ENCODE measurements around the gene PFDN5. TPM values are rescaled to one million over a fixed set of nuclear protein-coding genes. Genes with fewer than 3 reads are reported as not detected.

The PFDN5 gene
- total RNA-seq: 1,000 to 10,000 TPM in 1 of 4 donors, 100 to 1,000 TPM in 3; 656 to 1,200 (median 763) TPM

GRCh38 chr12:53295070-53295890 lies at the start of gene PFDN5:
PFDN5 (plus strand) TSS chr12:53295542; CDS start chr12:53295568, 26 bp downstream.
- Histone ChIP-seq H3K9me3 (no peaks in the 10 kb centered on the region), H3K4me3 (replicated peaks in 1 of 3) (peak within 1 kb of the TSS; percentile 18 to 86 (median 68)), H3K4me1 (peaks cover 35 to 45% of the 10 kb centered on the region in 2 donors), H3K27ac (peak within 1 kb of the TSS; percentile 76 to 82 (median 79)), H3K27me3 (no peaks in the 10 kb centered on the region), H3K36me3 (peaks cover 0 to 6% of the 10 kb centered on the region in 2 donors)
- intact Hi-C loops (cut with DNase I): no loop called here
- peak in 1 of 2 donors; percentile 78 for TF ChIP-seq POLR2A (IDR thresholded peaks at IDR 0.05)
- TF ChIP-seq, protein P1, sequence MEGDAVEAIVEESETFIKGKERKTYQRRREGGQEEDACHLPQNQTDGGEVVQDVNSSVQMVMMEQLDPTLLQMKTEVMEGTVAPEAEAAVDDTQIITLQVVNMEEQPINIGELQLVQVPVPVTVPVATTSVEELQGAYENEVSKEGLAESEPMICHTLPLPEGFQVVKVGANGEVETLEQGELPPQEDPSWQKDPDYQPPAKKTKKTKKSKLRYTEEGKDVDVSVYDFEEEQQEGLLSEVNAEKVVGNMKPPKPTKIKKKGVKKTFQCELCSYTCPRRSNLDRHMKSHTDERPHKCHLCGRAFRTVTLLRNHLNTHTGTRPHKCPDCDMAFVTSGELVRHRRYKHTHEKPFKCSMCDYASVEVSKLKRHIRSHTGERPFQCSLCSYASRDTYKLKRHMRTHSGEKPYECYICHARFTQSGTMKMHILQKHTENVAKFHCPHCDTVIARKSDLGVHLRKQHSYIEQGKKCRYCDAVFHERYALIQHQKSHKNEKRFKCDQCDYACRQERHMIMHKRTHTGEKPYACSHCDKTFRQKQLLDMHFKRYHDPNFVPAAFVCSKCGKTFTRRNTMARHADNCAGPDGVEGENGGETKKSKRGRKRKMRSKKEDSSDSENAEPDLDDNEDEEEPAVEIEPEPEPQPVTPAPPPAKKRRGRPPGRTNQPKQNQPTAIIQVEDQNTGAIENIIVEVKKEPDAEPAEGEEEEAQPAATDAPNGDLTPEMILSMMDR (IDR thresholded peaks at IDR 0.05): peak in 3 of 6 experiments; percentile 9 to 32 (median 31)
- DNase-seq: peak; percentile 90
- WGBS, 2 donors: 1 to 2% methylated on average over 36 to 42 of the region's 42 CpGs

GRCh38 chr12:53251477-53252348 lies 43.6 kb upstream of the PFDN5 start:
- Histone ChIP-seq H3K4me1 (peaks cover 17 to 18% of the 10 kb centered on the region in 2 donors), H3K9me3 (no peaks in the 10 kb centered on the region), H3K27me3 (no peaks in the 10 kb centered on the region), H3K27ac (peak overlapping the region; percentile 81 to 91 (median 86)), H3K4me3 (replicated peaks in 1 of 3) (peak overlapping the region; percentile 74 to 91 (median 82)), H3K36me3 (peaks cover 0 to 4% of the 10 kb centered on the region in 2 donors)
- WGBS, 2 donors: 1 to 2% methylated on average over 22 to 30 of the region's 51 CpGs
- intact Hi-C loops (cut with DNase I): loop anchor here (5.0 kb wide), 1 partner anchor 39 kb away; no protein-coding TSS in a partner anchor
- DNase-seq: peak; percentile 75 to 79
- TF ChIP-seq POLR2A (IDR thresholded peaks at IDR 0.05): peak in 1 of 2 donors; percentile 53
- TF ChIP-seq, protein P1 (IDR thresholded peaks at IDR 0.05): peak in 4 of 6 experiments; percentile 24 to 53 (median 44)

DNA sequence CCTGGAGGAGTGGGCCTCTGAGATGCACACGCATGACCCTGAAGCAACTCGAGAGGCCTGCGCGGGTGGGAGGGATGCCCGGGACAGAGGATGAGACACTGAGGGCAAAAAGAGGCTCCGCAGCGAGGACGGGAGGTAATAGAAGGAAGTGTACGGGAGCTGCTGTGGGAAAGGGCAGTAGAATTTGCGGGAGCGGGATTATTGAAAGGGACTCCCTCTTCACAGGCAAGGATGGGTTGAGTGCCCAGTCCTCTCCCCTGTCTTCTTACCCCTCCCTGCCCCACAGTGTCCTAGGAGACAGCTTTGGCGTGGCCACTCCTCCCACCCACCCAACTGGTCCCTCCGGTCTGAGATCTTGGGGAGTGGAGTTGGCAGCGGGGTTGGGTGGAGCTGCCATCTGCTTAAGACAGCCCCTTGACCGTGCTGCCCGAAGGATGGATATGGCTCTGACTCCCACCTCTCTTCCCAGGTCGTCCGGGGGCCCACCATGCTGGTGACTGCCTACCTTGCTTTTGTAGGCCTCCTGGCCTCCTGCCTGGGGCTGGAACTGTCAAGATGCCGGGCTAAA lies 42.9 kb upstream of the PFDN5 start:
- Histone ChIP-seq H3K27me3 (no peaks in the 10 kb centered on the region), H3K9me3 (no peaks in the 10 kb centered on the region), H3K36me3 (peaks cover 0 to 4% of the 10 kb centered on the region in 2 donors), H3K4me3 (replicated peaks in 1 of 3) (peak overlapping the region; percentile 74 to 91 (median 82)), H3K4me1 (peaks cover 17 to 18% of the 10 kb centered on the region in 2 donors), H3K27ac (peak overlapping the region; percentile 81 to 91 (median 86))
- intact Hi-C loops (cut with DNase I): loop anchor here (5.0 kb wide), 1 partner anchor 40 kb away; no protein-coding TSS in a partner anchor
- WGBS, 2 donors: 7 to 8% methylated on average over 19 of the region's 19 CpGs
- no peak for TF ChIP-seq POLR2A (IDR thresholded peaks at IDR 0.05)
- TF ChIP-seq, protein P1 (IDR thresholded peaks at IDR 0.05): no peak
- peak; percentile 16 to 55 for DNase-seq

- Histone ChIP-seq H3K9me3 (no peaks in the 10 kb centered on the region), H3K27ac (peak overlapping the region in 2 of 3 donors; percentile 81 to 91), H3K4me3 (replicated peaks in 1 of 3) (no peak overlapping the region), H3K36me3 (peaks cover 0 to 4% of the 10 kb centered on the region in 2 donors), H3K27me3 (no peaks in the 10 kb centered on the region), H3K4me1 (peaks cover 17 to 18% of the 10 kb centered on the region in 2 donors)
- intact Hi-C loops (cut with DNase I): loop anchor here (5.0 kb wide), 1 partner anchor 41 kb away; no protein-coding TSS in a partner anchor
- no peak for DNase-seq
- WGBS, 2 donors: 89 to 90% methylated on average over 9 to 11 of the region's 13 CpGs
- TF ChIP-seq POLR2A (IDR thresholded peaks at IDR 0.05): no peak
- TF ChIP-seq, protein P1 (IDR thresholded peaks at IDR 0.05): no peak
Measured at GRCh38 chr12:53253298-53253697, 42.0 kb upstream of the PFDN5 start.
